Gastroesophageal sphincter (tissue), 4 donors: ENCODE data around the gene C1QTNF1. TPM values are rescaled to one million over a fixed set of nuclear protein-coding genes. Genes with fewer than 3 reads are reported as not detected.
A peak's percentile ranks its signal among the peaks of the same experiment; 100 is the strongest.

Experiments used
- ATAC-seq: fragments of 150-250 bp; one replicate; pipeline ENCODE4 v1.9.1; 2016; ENCODE audit warnings: mild to moderate bottlenecking, moderate library complexity
- H3K27ac ChIP-seq, 4 donors: fragments of 200-600 bp; sonication (generic) in 3 of 4; 1 replicate in 3 of 4; 2 replicates in 1 of 4; pipeline ENCODE4 v1.5.1; 2016 to 2019
- H3K27me3 ChIP-seq: fragments of 200-600 bp; sonication (generic); one replicate; pipeline ENCODE4 v1.5.1; 2019
- H3K36me3 ChIP-seq, 2 donors: fragments of 200-600 bp; sonication (generic); one replicate each; pipeline ENCODE4 v1.5.1; 2019; ENCODE audit warnings: control low read depth in 1 of 2
- H3K4me1 ChIP-seq, 3 donors: fragments of 200-600 bp; sonication (generic); 1 replicate in 2 of 3; 2 replicates in 1 of 3; pipeline ENCODE4 v1.5.1; 2016 to 2019; ENCODE audit warnings: control low read depth in 2 of 3
- H3K4me3 ChIP-seq, 2 donors: fragments of 200-600 bp; sonication (generic); one replicate each; pipeline ENCODE4 v1.5.1; 2019; ENCODE audit warnings: mild to moderate bottlenecking in 1 of 2, moderate library complexity in 1 of 2
- H3K9me3 ChIP-seq, 3 donors: fragments of 200-600 bp; sonication (generic); one replicate each; pipeline ENCODE4 v1.5.1; 2017 to 2019; ENCODE audit warnings: control low read depth in 2 of 3
- EP300 ChIP-seq: sonication (generic); formaldehyde crosslinking; IDR thresholded peaks from one replicate; pipeline ENCODE4 v1.6.1; 2017; ENCODE audit warnings: antibody characterized with exemption, mild to moderate bottlenecking
- POLR2A ChIP-seq, 2 donors: fragments of 450-650 bp; IDR thresholded peaks; one replicate each; pipeline ENCODE4 v1.6.1; 2017; ENCODE audit warnings: antibody characterized with exemption in 2 of 2, mild to moderate bottlenecking in 2 of 2, moderate library complexity in 1 of 2
- POLR2AphosphoS5 ChIP-seq: sonication (generic); formaldehyde crosslinking; IDR thresholded peaks from one replicate; pipeline ENCODE4 v1.6.1; 2017; ENCODE audit warnings: antibody characterized with exemption
- WGBS, 2 donors: methylation state at CpG; one replicate each; pipeline ENCODE4 v1.1.5; 2018; ENCODE audit warnings: low coverage in 1 of 2; 5-methylcytosine and 5-hydroxymethylcytosine counted together
- total RNA-seq, 4 donors: library from RNA; depleted of rRNA; stranded (reverse); fragments of >200 nt; gene quantifications; one replicate each; pipeline ENCODE4 v1.1.0, GENCODE V29; 2016
- TF ChIP-seq, protein P1 (sequence below), 4 experiments: fragments of 200-600 bp in 2 of 4; fragments of 450-650 bp in 2 of 4; sonication (generic) in 1 of 4; IDR thresholded peaks; one replicate each; pipeline ENCODE4 v1.5.1; 2017 to 2019; ENCODE audit warnings: antibody characterized with exemption in 4 of 4, mild to moderate bottlenecking in 2 of 4, moderate library complexity in 2 of 4

C1QTNF1 gene
- total RNA-seq, 4 donors from 2014 or later, result 50.8 to 76.5 (median 72.3) TPM

GRCh38 chr17:79041723-79042420, 17.9 kb downstream of the C1QTNF1 start:
- Histone ChIP-seq H3K4me1 (peaks cover 0 to 47% (median 8%) of the 10 kb centered on the region in 3 donors), H3K4me3 (no peak overlapping the region), H3K9me3 (no peaks in the 10 kb centered on the region), H3K36me3 (peaks cover 0 to 16% of the 10 kb centered on the region in 2 donors), H3K27ac (peak overlapping the region in 1 of 4 donors; percentile 29), H3K27me3 (no peaks in the 10 kb centered on the region)
- no peak for ATAC-seq
- TF ChIP-seq EP300 (no peak), POLR2AphosphoS5 (no peak), POLR2A (IDR thresholded peaks at IDR 0.05) (no peak)
- TF ChIP-seq, protein P1, sequence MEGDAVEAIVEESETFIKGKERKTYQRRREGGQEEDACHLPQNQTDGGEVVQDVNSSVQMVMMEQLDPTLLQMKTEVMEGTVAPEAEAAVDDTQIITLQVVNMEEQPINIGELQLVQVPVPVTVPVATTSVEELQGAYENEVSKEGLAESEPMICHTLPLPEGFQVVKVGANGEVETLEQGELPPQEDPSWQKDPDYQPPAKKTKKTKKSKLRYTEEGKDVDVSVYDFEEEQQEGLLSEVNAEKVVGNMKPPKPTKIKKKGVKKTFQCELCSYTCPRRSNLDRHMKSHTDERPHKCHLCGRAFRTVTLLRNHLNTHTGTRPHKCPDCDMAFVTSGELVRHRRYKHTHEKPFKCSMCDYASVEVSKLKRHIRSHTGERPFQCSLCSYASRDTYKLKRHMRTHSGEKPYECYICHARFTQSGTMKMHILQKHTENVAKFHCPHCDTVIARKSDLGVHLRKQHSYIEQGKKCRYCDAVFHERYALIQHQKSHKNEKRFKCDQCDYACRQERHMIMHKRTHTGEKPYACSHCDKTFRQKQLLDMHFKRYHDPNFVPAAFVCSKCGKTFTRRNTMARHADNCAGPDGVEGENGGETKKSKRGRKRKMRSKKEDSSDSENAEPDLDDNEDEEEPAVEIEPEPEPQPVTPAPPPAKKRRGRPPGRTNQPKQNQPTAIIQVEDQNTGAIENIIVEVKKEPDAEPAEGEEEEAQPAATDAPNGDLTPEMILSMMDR (IDR thresholded peaks at IDR 0.05), result no peak
- WGBS, 2 donors, result 77 to 85% methylated on average over 8 to 12 of the region's 29 CpGs

GRCh38 chr17:79042421-79043190, 18.6 kb downstream of the C1QTNF1 start:
- H3K4me1 ChIP-seq, result peaks cover 0 to 49% (median 3%) of the 10 kb centered on the region in 3 donors
- peak; percentile 34 for ATAC-seq
- H3K27ac ChIP-seq, result no peak overlapping the region

GRCh38 chr17:79043191-79043930, 19.4 kb downstream of the C1QTNF1 start:
- WGBS, 2 donors, result 85 to 87% methylated on average over 7 to 9 of the region's 10 CpGs
- H3K4me1 ChIP-seq, result peaks cover 0 to 52% (median 3%) of the 10 kb centered on the region in 3 donors
- no peaks in the 10 kb centered on the region for H3K9me3 ChIP-seq
- TF ChIP-seq POLR2AphosphoS5, result no peak
- no peak for TF ChIP-seq POLR2A (IDR thresholded peaks at IDR 0.05)
- TF ChIP-seq EP300, result no peak
- TF ChIP-seq, protein P1 (IDR thresholded peaks at IDR 0.05), result no peak
- no peak for ATAC-seq
- peaks cover 0 to 31% of the 10 kb centered on the region in 2 donors for H3K36me3 ChIP-seq
- no peak overlapping the region for H3K27ac ChIP-seq
- H3K27me3 ChIP-seq, result no peaks in the 10 kb centered on the region
- no peak overlapping the region for H3K4me3 ChIP-seq

More at GRCh38 chr17:79042421-79043190, 18.6 kb downstream of the C1QTNF1 start:
- H3K9me3 ChIP-seq, result no peaks in the 10 kb centered on the region
- 86 to 95% methylated on average over 6 to 7 of the region's 13 CpGs for WGBS, 2 donors
- TF ChIP-seq, protein P1 (IDR thresholded peaks at IDR 0.05), result peak in 3 of 4 experiments; percentile 89 to 96 (median 89)
- TF ChIP-seq POLR2AphosphoS5, result no peak
- no peaks in the 10 kb centered on the region for H3K27me3 ChIP-seq
- H3K4me3 ChIP-seq, result no peak overlapping the region
- peaks cover 0 to 24% of the 10 kb centered on the region in 2 donors for H3K36me3 ChIP-seq

DNA sequence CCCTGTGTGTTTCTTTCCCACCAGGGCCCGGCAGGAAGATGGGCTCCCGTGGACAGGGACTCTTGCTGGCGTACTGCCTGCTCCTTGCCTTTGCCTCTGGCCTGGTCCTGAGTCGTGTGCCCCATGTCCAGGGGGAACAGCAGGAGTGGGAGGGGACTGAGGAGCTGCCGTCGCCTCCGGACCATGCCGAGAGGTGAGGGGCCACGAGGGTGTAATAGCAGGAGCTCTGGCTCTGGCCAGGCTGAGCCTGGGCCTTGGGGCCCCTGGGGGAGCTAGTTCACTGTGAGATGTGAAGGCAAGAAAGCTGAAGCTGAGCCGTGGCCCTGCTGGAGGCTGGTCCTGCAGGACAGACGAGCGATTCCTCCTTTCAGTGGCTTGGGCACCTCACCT, 20.0 kb downstream of the C1QTNF1 start:
- WGBS, 2 donors, result no CpG with 5 or more reads among the region's 12 CpGs
- Histone ChIP-seq H3K4me1 (peaks cover 0 to 48% (median 3%) of the 10 kb centered on the region in 3 donors), H3K27me3 (no peaks in the 10 kb centered on the region), H3K36me3 (peaks cover 0 to 37% of the 10 kb centered on the region in 2 donors), H3K9me3 (no peaks in the 10 kb centered on the region), H3K27ac (no peak overlapping the region), H3K4me3 (no peak overlapping the region)
- TF ChIP-seq POLR2AphosphoS5, result no peak
- ATAC-seq, result no peak

- H3K27me3 ChIP-seq, result no peaks in the 10 kb centered on the region
- ATAC-seq, result no peak
- H3K27ac ChIP-seq, result no peak overlapping the region
- no peak for TF ChIP-seq POLR2AphosphoS5
- TF ChIP-seq, protein P1 (IDR thresholded peaks at IDR 0.05), result no peak
- TF ChIP-seq EP300, result no peak
- TF ChIP-seq POLR2A (IDR thresholded peaks at IDR 0.05), result no peak
- H3K36me3 ChIP-seq, result peaks cover 0 to 42% of the 10 kb centered on the region in 2 donors
- no peak overlapping the region for H3K4me3 ChIP-seq
- H3K9me3 ChIP-seq, result no peaks in the 10 kb centered on the region
- peaks cover 0 to 45% (median 3%) of the 10 kb centered on the region in 3 donors for H3K4me1 ChIP-seq
- WGBS, 2 donors, result no CpG with 5 or more reads among the region's 11 CpGs
Observed at GRCh38 chr17:79044462-79044861, 20.5 kb downstream of the C1QTNF1 start.
